Effector memory CD4-positive, alpha-beta T cell (primary cell): ENCODE results near the gene EXOSC3.

Experiments used
- DNase-seq, 3 donors: peaks; one replicate each; pipeline ENCODE4 v3.0.0-alpha.2; 2020
- H3K27ac ChIP-seq: 2 replicates; pipeline ENCODE4 v1.7.0; 2013; ENCODE audit warnings: mild to moderate bottlenecking, low read length, moderate library complexity; ENCODE audit not compliant: insufficient read depth, poor library complexity, severe bottlenecking
- H3K27me3 ChIP-seq: replicated peaks from 2 replicates; pipeline ENCODE4 v1.7.0; 2013; ENCODE audit warnings: mild to moderate bottlenecking, low read length; ENCODE audit not compliant: insufficient read depth, control insufficient read depth, poor library complexity, severe bottlenecking
- H3K36me3 ChIP-seq: 2 replicates; pipeline ENCODE4 v1.7.0; 2013; ENCODE audit warnings: mild to moderate bottlenecking, low read length, moderate library complexity; ENCODE audit not compliant: control insufficient read depth, insufficient read depth
- H3K4me1 ChIP-seq: 2 replicates; pipeline ENCODE4 v1.7.0; 2013; ENCODE audit warnings: low read length, mild to moderate bottlenecking; ENCODE audit not compliant: control insufficient read depth, insufficient read depth, poor library complexity, severe bottlenecking
- H3K4me3 ChIP-seq: 2 replicates; pipeline ENCODE4 v1.7.0; 2013; ENCODE audit warnings: low read length, low read depth, mild to moderate bottlenecking; ENCODE audit not compliant: insufficient read depth, poor library complexity, severe bottlenecking
- H3K9me3 ChIP-seq: 2 replicates; pipeline ENCODE4 v1.7.0; 2013; ENCODE audit warnings: mild to moderate bottlenecking, low read length, moderate library complexity; ENCODE audit not compliant: control insufficient read depth

Gene EXOSC3

GRCh38 chr9:37740128-37740527, 44.7 kb downstream of the EXOSC3 start:
- H3K27ac ChIP-seq: no peak overlapping the region
- no peaks in the 10 kb centered on the region for H3K36me3 ChIP-seq
- DNase-seq: no peak
- H3K27me3 ChIP-seq: no peaks in the 10 kb centered on the region
- H3K4me1 ChIP-seq: no peaks in the 10 kb centered on the region
- no peak overlapping the region for H3K4me3 ChIP-seq
- H3K9me3 ChIP-seq: no peaks in the 10 kb centered on the region

- DNase-seq: no peak
Observed at GRCh38 chr9:37739222-37739621, 45.6 kb downstream of the EXOSC3 start.

GRCh38 chr9:37732952-37733351, 51.9 kb downstream of the EXOSC3 start:
- no peaks in the 10 kb centered on the region for H3K9me3 ChIP-seq
- no peaks in the 10 kb centered on the region for H3K4me1 ChIP-seq
- no peak for DNase-seq
- H3K36me3 ChIP-seq: no peaks in the 10 kb centered on the region
- H3K4me3 ChIP-seq: no peak overlapping the region
- no peak overlapping the region for H3K27ac ChIP-seq
- H3K27me3 ChIP-seq: no peaks in the 10 kb centered on the region

More at GRCh38 chr9:37739222-37739621, 45.6 kb downstream of the EXOSC3 start:
- Histone ChIP-seq H3K4me1 (no peaks in the 10 kb centered on the region), H3K27me3 (no peaks in the 10 kb centered on the region), H3K9me3 (no peaks in the 10 kb centered on the region), H3K4me3 (no peak overlapping the region), H3K27ac (no peak overlapping the region), H3K36me3 (no peaks in the 10 kb centered on the region)

GRCh38 chr9:37732086-37732741, 52.6 kb downstream of the EXOSC3 start:
- no peak for DNase-seq
- Histone ChIP-seq H3K9me3 (no peaks in the 10 kb centered on the region), H3K4me3 (no peak overlapping the region), H3K27me3 (no peaks in the 10 kb centered on the region), H3K36me3 (no peaks in the 10 kb centered on the region), H3K4me1 (no peaks in the 10 kb centered on the region), H3K27ac (no peak overlapping the region)

- Histone ChIP-seq H3K4me1 (no peaks in the 10 kb centered on the region), H3K36me3 (no peaks in the 10 kb centered on the region), H3K27ac (no peak overlapping the region), H3K4me3 (no peak overlapping the region), H3K27me3 (no peaks in the 10 kb centered on the region), H3K9me3 (no peaks in the 10 kb centered on the region)
- no peak for DNase-seq
Observed at GRCh38 chr9:37730839-37731238, 54.0 kb downstream of the EXOSC3 start.

GRCh38 chr9:37730256-37730655, 54.6 kb downstream of the EXOSC3 start:
- no peak for DNase-seq
- H3K4me3 ChIP-seq: no peak overlapping the region
- no peak overlapping the region for H3K27ac ChIP-seq
- H3K4me1 ChIP-seq: no peaks in the 10 kb centered on the region
- no peaks in the 10 kb centered on the region for H3K27me3 ChIP-seq
- no peaks in the 10 kb centered on the region for H3K9me3 ChIP-seq
- H3K36me3 ChIP-seq: no peaks in the 10 kb centered on the region
